Neural cell (in vitro differentiated cells): ENCODE data around the gene ST6GALNAC2. TPM values are rescaled to one million over a fixed set of nuclear protein-coding genes. Genes with fewer than 3 reads are reported as not detected.

Source experiments
- H2AFZ ChIP-seq: fragments of 200-600, 300-800 bp; sonication (generic), shearing (Covaris generic); 2 replicates; pipeline ENCODE4 v1.6.0; 2014; ENCODE audit warnings: low read depth, mild to moderate bottlenecking, antibody characterized with exemption, low read length, moderate library complexity
- H3F3A ChIP-seq: fragments of 200-600 bp; shearing (Covaris generic); 2 replicates; pipeline ENCODE4 v1.6.1; 2016; ENCODE audit warnings: mild to moderate bottlenecking, moderate library complexity, mixed read lengths, antibody characterized with exemption, low read length; ENCODE audit not compliant: insufficient read depth, poor library complexity, severe bottlenecking
- H3K27ac ChIP-seq: fragments of 200-600, 300-800 bp; sonication (generic), shearing (Covaris generic); 2 replicates; pipeline ENCODE4 v1.5.1; 2014; ENCODE audit warnings: mild to moderate bottlenecking, low read length, moderate library complexity
- H3K27me3 ChIP-seq: fragments of 300-800, 200-600 bp; sonication (generic), shearing (Covaris generic); 2 replicates; pipeline ENCODE4 v1.6.0; 2014; ENCODE audit warnings: mild to moderate bottlenecking, low read depth, low read length, moderate library complexity; ENCODE audit not compliant: insufficient read depth
- H3K36me3 ChIP-seq: fragments of 300-800, 200-600 bp; sonication (generic), shearing (Covaris generic); 2 replicates; pipeline ENCODE4 v1.5.1; 2014; ENCODE audit warnings: mild to moderate bottlenecking, antibody characterized with exemption, low read length, moderate library complexity; ENCODE audit not compliant: insufficient read depth
- H3K4me2 ChIP-seq: fragments of 300-800, 200-600 bp; sonication (generic), shearing (Covaris generic); 2 replicates; pipeline ENCODE4 v1.6.0; 2014; ENCODE audit warnings: mild to moderate bottlenecking, low read length
- H3K4me3 ChIP-seq: fragments of 300-800, 200-600 bp; sonication (generic), shearing (Covaris generic); 2 replicates; pipeline ENCODE4 v1.5.1; 2014; ENCODE audit warnings: mild to moderate bottlenecking, low read length, moderate library complexity
- H3K79me2 ChIP-seq: fragments of 200-600 bp; shearing (Covaris generic); replicated peaks from 2 replicates; pipeline ENCODE4 v1.6.0; 2014; ENCODE audit warnings: mild to moderate bottlenecking, low read length, moderate library complexity; ENCODE audit not compliant: insufficient read depth
- H3K9ac ChIP-seq: fragments of 300-800, 200-600 bp; sonication (generic), shearing (Covaris generic); 2 replicates; pipeline ENCODE4 v1.6.1; 2016; ENCODE audit warnings: mild to moderate bottlenecking, low read length, mixed read lengths
- H3K9me2 ChIP-seq: fragments of 200-600 bp; shearing (Covaris generic); 2 replicates; pipeline ENCODE4 v1.6.1; 2016; ENCODE audit warnings: mild to moderate bottlenecking, low read length, mixed read lengths; ENCODE audit not compliant: insufficient read depth
- H3K9me3 ChIP-seq: fragments of 200-600, 300-800 bp; sonication (generic), shearing (Covaris generic); 2 replicates; pipeline ENCODE4 v1.6.1; 2016; ENCODE audit warnings: mild to moderate bottlenecking, mixed run types, low read length, moderate library complexity, mixed read lengths
- H4K20me1 ChIP-seq: fragments of 200-600 bp; shearing (Covaris generic); 2 replicates; pipeline ENCODE4 v1.6.1; 2016; ENCODE audit warnings: mild to moderate bottlenecking, mixed run types; ENCODE audit not compliant: insufficient read depth
- EP300 ChIP-seq: fragments of 450-650 bp; conservative IDR thresholded peaks from 2 replicates; pipeline ENCODE4 v1.6.1; 2014; ENCODE audit warnings: antibody characterized with exemption, mild to moderate bottlenecking, moderate library complexity; ENCODE audit not compliant: poor library complexity, severe bottlenecking
- EZH2 ChIP-seq: fragments of 200-600, 300-800 bp; shearing (Covaris generic), sonication (generic); IDR thresholded peaks from 2 replicates; pipeline ENCODE4 v1.6.1; 2014; ENCODE audit warnings: antibody characterized with exemption, low read length, borderline replicate concordance, mild to moderate bottlenecking; ENCODE audit not compliant: insufficient read depth, poor library complexity, severe bottlenecking
- MXI1 ChIP-seq: fragments of 450-650 bp; conservative IDR thresholded peaks from 2 replicates; pipeline ENCODE4 v1.6.1; 2014; ENCODE audit warnings: antibody characterized with exemption, mild to moderate bottlenecking; ENCODE audit not compliant: poor library complexity, severe bottlenecking
- POLR2AphosphoS5 ChIP-seq: IDR thresholded peaks from 2 replicates; pipeline ENCODE4 v1.6.1; 2012
- RAD21 ChIP-seq: fragments of 450-650 bp; conservative IDR thresholded peaks from 2 replicates; pipeline ENCODE4 v1.6.1; 2014; ENCODE audit warnings: antibody characterized with exemption, mild to moderate bottlenecking, moderate library complexity
- SMC3 ChIP-seq: fragments of 450-650 bp; conservative IDR thresholded peaks from 2 replicates; pipeline ENCODE4 v1.6.1; 2014; ENCODE audit warnings: antibody characterized with exemption, mild to moderate bottlenecking, moderate library complexity; ENCODE audit not compliant: poor library complexity
- TAF1 ChIP-seq: IDR thresholded peaks from 2 replicates; pipeline ENCODE4 v1.6.1; 2012; ENCODE audit warnings: low read depth
- polyA plus RNA-seq: library from polyadenylated mRNA; depleted of rRNA; stranded (reverse); fragments of >200 nt; gene quantifications from 2 replicates; pipeline ENCODE4 v1.2.3, GENCODE V29; 2014
- TF ChIP-seq, protein P1 (sequence below): fragments of 450-650 bp; IDR thresholded peaks from 2 replicates; pipeline ENCODE4 v1.5.1; 2014; ENCODE audit warnings: antibody characterized with exemption, mild to moderate bottlenecking, moderate library complexity; ENCODE audit not compliant: poor library complexity, severe bottlenecking
- TF ChIP-seq, protein P2 (sequence below): IDR thresholded peaks from 2 replicates; pipeline ENCODE4 v1.6.1; 2012; ENCODE audit warnings: borderline replicate concordance

The ST6GALNAC2 gene
- polyA plus RNA-seq, 1 donor from 2014 or later: not detected

DNA sequence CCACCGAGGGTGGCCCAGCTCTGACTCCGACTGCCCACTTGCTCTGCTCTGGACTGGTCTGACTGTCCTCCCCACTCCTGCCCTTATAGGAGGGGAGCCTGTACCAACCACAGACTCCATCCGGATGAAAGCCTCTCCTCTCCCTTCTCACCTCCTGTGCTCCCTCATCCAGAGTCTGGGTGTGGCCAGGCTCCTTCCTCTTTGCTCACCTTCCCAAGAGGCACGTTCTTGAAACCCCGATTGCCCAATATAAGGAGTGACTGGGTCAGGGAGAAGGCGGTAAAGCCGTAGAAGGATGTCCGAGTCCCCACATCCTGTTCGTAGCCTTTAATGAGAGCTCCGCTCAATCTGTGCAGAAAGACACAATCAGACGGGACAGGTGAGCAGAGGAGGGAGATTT is 40.8 kb upstream of the ST6GALNAC2 start:
- Histone ChIP-seq H3K9me3 (no peaks in the 10 kb centered on the region), H3K36me3 (no peaks in the 10 kb centered on the region), H3K9ac (no peak overlapping the region), H3K27ac (no peak overlapping the region), H2AFZ (no peak overlapping the region), H4K20me1 (no peaks in the 10 kb centered on the region), H3K4me3 (no peak overlapping the region), H3F3A (no peaks in the 10 kb centered on the region), H3K79me2 (no peaks in the 10 kb centered on the region), H3K9me2 (no peaks in the 10 kb centered on the region), H3K27me3 (no peaks in the 10 kb centered on the region), H3K4me2 (no peak overlapping the region)
- no peak for TF ChIP-seq EP300
- TF ChIP-seq TAF1: no peak
- no peak for TF ChIP-seq RAD21
- no peak for TF ChIP-seq SMC3
- TF ChIP-seq EZH2: no peak
- no peak for TF ChIP-seq MXI1
- TF ChIP-seq, protein P1, sequence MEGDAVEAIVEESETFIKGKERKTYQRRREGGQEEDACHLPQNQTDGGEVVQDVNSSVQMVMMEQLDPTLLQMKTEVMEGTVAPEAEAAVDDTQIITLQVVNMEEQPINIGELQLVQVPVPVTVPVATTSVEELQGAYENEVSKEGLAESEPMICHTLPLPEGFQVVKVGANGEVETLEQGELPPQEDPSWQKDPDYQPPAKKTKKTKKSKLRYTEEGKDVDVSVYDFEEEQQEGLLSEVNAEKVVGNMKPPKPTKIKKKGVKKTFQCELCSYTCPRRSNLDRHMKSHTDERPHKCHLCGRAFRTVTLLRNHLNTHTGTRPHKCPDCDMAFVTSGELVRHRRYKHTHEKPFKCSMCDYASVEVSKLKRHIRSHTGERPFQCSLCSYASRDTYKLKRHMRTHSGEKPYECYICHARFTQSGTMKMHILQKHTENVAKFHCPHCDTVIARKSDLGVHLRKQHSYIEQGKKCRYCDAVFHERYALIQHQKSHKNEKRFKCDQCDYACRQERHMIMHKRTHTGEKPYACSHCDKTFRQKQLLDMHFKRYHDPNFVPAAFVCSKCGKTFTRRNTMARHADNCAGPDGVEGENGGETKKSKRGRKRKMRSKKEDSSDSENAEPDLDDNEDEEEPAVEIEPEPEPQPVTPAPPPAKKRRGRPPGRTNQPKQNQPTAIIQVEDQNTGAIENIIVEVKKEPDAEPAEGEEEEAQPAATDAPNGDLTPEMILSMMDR: no peak
- no peak for TF ChIP-seq POLR2AphosphoS5
- TF ChIP-seq, protein P2, sequence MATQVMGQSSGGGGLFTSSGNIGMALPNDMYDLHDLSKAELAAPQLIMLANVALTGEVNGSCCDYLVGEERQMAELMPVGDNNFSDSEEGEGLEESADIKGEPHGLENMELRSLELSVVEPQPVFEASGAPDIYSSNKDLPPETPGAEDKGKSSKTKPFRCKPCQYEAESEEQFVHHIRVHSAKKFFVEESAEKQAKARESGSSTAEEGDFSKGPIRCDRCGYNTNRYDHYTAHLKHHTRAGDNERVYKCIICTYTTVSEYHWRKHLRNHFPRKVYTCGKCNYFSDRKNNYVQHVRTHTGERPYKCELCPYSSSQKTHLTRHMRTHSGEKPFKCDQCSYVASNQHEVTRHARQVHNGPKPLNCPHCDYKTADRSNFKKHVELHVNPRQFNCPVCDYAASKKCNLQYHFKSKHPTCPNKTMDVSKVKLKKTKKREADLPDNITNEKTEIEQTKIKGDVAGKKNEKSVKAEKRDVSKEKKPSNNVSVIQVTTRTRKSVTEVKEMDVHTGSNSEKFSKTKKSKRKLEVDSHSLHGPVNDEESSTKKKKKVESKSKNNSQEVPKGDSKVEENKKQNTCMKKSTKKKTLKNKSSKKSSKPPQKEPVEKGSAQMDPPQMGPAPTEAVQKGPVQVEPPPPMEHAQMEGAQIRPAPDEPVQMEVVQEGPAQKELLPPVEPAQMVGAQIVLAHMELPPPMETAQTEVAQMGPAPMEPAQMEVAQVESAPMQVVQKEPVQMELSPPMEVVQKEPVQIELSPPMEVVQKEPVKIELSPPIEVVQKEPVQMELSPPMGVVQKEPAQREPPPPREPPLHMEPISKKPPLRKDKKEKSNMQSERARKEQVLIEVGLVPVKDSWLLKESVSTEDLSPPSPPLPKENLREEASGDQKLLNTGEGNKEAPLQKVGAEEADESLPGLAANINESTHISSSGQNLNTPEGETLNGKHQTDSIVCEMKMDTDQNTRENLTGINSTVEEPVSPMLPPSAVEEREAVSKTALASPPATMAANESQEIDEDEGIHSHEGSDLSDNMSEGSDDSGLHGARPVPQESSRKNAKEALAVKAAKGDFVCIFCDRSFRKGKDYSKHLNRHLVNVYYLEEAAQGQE: no peak

- Histone ChIP-seq H3K9ac (no peak overlapping the region), H3K79me2 (no peaks in the 10 kb centered on the region), H2AFZ (no peak overlapping the region), H3F3A (no peaks in the 10 kb centered on the region), H4K20me1 (no peaks in the 10 kb centered on the region), H3K4me2 (no peak overlapping the region), H3K9me3 (no peaks in the 10 kb centered on the region), H3K27ac (no peak overlapping the region), H3K36me3 (no peaks in the 10 kb centered on the region), H3K9me2 (no peaks in the 10 kb centered on the region), H3K27me3 (no peaks in the 10 kb centered on the region), H3K4me3 (no peak overlapping the region)
- no peak for TF ChIP-seq MXI1
- no peak for TF ChIP-seq EP300
- TF ChIP-seq RAD21: no peak
- TF ChIP-seq, protein P2: no peak
- TF ChIP-seq SMC3: no peak
- TF ChIP-seq, protein P1: no peak
- TF ChIP-seq POLR2AphosphoS5: no peak
- no peak for TF ChIP-seq TAF1
- no peak for TF ChIP-seq EZH2
These were observed 39.8 kb upstream of the ST6GALNAC2 start for GRCh38 chr17:76625496-76625895.
